ENCODE data around the gene MLLT10. TPM values are rescaled to one million over a fixed set of nuclear protein-coding genes. Genes with fewer than 3 reads are reported as not detected.

MLLT10 gene
- total RNA-seq, 6 experiments from 2014 or later, result 21.8 to 25.2 (median 22.9) TPM

GRCh38 chr10:21495002-21495751, 38.9 kb upstream of the MLLT10 start:
- TF ChIP-seq, protein P1, sequence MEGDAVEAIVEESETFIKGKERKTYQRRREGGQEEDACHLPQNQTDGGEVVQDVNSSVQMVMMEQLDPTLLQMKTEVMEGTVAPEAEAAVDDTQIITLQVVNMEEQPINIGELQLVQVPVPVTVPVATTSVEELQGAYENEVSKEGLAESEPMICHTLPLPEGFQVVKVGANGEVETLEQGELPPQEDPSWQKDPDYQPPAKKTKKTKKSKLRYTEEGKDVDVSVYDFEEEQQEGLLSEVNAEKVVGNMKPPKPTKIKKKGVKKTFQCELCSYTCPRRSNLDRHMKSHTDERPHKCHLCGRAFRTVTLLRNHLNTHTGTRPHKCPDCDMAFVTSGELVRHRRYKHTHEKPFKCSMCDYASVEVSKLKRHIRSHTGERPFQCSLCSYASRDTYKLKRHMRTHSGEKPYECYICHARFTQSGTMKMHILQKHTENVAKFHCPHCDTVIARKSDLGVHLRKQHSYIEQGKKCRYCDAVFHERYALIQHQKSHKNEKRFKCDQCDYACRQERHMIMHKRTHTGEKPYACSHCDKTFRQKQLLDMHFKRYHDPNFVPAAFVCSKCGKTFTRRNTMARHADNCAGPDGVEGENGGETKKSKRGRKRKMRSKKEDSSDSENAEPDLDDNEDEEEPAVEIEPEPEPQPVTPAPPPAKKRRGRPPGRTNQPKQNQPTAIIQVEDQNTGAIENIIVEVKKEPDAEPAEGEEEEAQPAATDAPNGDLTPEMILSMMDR (IDR thresholded peaks at IDR 0.05), result no peak
- Mint-ChIP-seq H3K36me3 (ENCODE audit: low read depth) (no peaks in the 10 kb centered on the region), H3K4me3 (peak overlapping the region; percentile 91), H3K27ac (peak overlapping the region; percentile 49), H3K9me3 (no peaks in the 10 kb centered on the region), H3K27me3 (ENCODE audit: insufficient read depth) (peaks cover 5% of the 10 kb centered on the region; the same call in 1 of the 2 replicates), H3K4me1 (ENCODE audit: low read depth) (peaks cover 17% of the 10 kb centered on the region)
- DNase-seq, result no peak

- H3K4me1 Mint-ChIP-seq (ENCODE audit: low read depth), result peaks cover 17% of the 10 kb centered on the region
Observed at GRCh38 chr10:21495752-21496342, 38.2 kb upstream of the MLLT10 start.

GRCh38 chr10:21496343-21497176, 37.5 kb upstream of the MLLT10 start:
- Mint-ChIP-seq H3K9me3 (no peaks in the 10 kb centered on the region), H3K36me3 (ENCODE audit: low read depth) (no peaks in the 10 kb centered on the region), H3K4me3 (peak overlapping the region; percentile 91), H3K27ac (no peak overlapping the region), H3K4me1 (ENCODE audit: low read depth) (peaks cover 17% of the 10 kb centered on the region), H3K27me3 (ENCODE audit: insufficient read depth) (peaks cover 5% of the 10 kb centered on the region; the same call in 1 of the 2 replicates)
- TF ChIP-seq, protein P1 (IDR thresholded peaks at IDR 0.05), result peak; percentile 63
- peak; percentile 31 for DNase-seq

More at GRCh38 chr10:21495752-21496342, 38.2 kb upstream of the MLLT10 start:
- Mint-ChIP-seq H3K4me3 (peak overlapping the region; percentile 91), H3K27me3 (ENCODE audit: insufficient read depth) (peaks cover 5% of the 10 kb centered on the region; the same call in 1 of the 2 replicates), H3K36me3 (ENCODE audit: low read depth) (no peaks in the 10 kb centered on the region), H3K27ac (peak overlapping the region; percentile 49), H3K9me3 (no peaks in the 10 kb centered on the region)
- TF ChIP-seq, protein P1 (IDR thresholded peaks at IDR 0.05), result peak; percentile 100
- DNase-seq, result peak; percentile 66

DNA sequence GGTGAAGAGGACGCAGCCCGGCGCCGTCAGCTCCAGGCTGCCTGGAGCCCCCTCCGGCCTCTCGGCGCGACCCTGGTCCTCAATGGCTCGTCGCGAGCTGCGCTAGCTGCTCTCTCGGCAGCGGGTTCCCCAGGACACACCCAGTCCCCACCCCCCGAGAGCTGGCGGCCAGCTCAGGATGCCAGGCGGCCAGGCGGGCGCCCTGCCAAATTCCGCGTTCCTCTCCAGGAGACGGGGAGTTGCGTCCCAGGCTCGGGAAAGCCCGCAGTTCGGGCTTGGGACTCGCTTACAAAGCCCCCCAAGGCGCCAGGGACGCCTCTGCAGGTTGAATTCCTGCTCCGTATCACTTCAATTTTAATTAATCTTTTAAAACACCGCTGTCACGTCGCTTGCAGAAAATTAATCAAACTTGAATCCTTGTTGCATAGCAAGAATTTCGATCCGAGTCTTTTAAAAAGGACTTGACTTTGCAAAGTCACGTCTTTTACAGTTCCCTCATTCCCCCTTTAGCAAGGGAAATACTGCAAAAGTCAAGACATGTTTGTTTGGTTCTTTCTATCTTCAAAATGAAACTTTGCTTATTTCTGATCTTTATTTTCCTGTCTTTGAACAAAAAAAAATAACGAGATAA, 36.7 kb upstream of the MLLT10 start:
- peak; percentile 73 for DNase-seq
- H3K27me3 Mint-ChIP-seq (ENCODE audit: insufficient read depth), result peaks cover 8% of the 10 kb centered on the region; the same call in 1 of the 2 replicates
- TF ChIP-seq, protein P1 (IDR thresholded peaks at IDR 0.05), result no peak
- H3K36me3 Mint-ChIP-seq (ENCODE audit: low read depth), result no peaks in the 10 kb centered on the region
- no peaks in the 10 kb centered on the region for H3K9me3 Mint-ChIP-seq
- peak overlapping the region; percentile 91 for H3K4me3 Mint-ChIP-seq
- H3K4me1 Mint-ChIP-seq (ENCODE audit: low read depth), result peaks cover 17% of the 10 kb centered on the region
- no peak overlapping the region; the same call in 1 of the 2 replicates for H3K27ac Mint-ChIP-seq

DNA sequence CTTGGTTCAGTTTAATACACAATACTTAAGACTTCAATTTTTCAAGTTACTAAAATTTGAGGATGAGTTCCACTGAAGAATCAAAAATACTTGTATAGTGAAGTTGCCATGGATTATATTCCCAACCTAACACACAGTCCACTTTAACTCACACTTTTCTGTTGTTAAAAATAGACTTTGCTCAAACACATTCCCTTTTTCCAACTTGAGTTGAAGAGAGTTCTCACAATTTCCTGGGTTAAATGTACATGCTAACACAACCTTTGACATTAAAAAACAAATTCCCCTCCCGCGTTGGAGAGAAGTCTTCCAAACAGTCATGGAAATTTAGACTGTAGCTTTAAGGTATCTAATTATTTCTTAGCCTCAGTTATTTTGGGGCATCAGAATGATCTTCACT, 35.7 kb upstream of the MLLT10 start:
- TF ChIP-seq, protein P1 (IDR thresholded peaks at IDR 0.05), result no peak
- no peak for DNase-seq
- H3K4me3 Mint-ChIP-seq, result peak overlapping the region; percentile 91; the same call in 1 of the 2 replicates
- H3K27me3 Mint-ChIP-seq (ENCODE audit: insufficient read depth), result peaks cover 10% of the 10 kb centered on the region; the same call in 1 of the 2 replicates
- H3K27ac Mint-ChIP-seq, result no peak overlapping the region
- H3K9me3 Mint-ChIP-seq, result no peaks in the 10 kb centered on the region
- H3K4me1 Mint-ChIP-seq (ENCODE audit: low read depth), result peaks cover 17% of the 10 kb centered on the region
- H3K36me3 Mint-ChIP-seq (ENCODE audit: low read depth), result no peaks in the 10 kb centered on the region

Measured in HFFc6 (cell line).